HG03135 (cell line): ENCODE measurements around the gene SUGCT.

Experiments
- ATAC-seq: cut with Tn5 transposase; IDR thresholded peaks from one replicate; pipeline ENCODE4 v1.9.1; 2021; ENCODE audit warnings: mild to moderate bottlenecking, moderate library complexity; ENCODE audit not compliant: unreplicated experiment

The SUGCT gene

DNA sequence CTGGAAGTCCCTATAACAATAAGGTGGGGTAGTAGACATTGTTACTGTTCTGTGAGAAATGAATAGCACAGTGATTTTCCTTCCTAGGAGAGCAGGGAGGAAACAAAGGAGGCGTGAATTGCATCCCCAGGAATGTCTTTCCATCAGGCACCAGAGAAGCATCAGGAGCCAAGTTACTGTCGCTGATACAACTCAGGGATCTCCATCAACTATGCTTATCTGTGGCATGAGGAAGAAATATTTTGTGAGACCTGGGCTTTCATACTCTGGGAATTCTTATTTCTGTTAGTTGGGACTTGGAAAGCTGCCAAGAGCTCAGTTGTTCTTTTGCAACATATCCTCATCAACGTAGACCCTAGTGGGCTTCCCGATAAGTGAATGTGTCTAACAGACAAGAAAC lies 622.3 kb downstream of the SUGCT start:
- no peak for ATAC-seq

DNA sequence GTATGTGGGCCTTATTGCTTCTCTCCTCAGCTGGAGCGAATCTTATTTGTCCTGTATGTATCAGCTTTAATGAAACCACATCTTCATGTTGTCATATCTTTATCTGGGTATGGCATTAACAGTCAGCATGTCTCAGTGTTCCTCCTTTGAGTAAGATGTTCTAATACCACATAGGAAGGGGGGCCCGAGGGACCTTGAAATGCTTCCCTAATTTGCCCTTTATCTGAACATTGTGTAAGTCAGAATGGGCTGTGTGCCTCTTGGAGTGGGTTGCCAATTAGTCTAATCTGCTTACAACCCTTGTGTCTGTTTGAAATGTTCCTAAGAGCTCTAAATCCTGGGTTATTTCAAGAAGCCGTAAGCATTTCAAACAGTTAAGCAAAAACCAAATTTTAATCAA lies 623.8 kb downstream of the SUGCT start:
- no peak for ATAC-seq

GRCh38 chr7:40760293-40760964 lies 625.6 kb downstream of the SUGCT start:
- ATAC-seq: no peak

GRCh38 chr7:40760987-40761386 lies 626.2 kb downstream of the SUGCT start:
- ATAC-seq: no peak

DNA sequence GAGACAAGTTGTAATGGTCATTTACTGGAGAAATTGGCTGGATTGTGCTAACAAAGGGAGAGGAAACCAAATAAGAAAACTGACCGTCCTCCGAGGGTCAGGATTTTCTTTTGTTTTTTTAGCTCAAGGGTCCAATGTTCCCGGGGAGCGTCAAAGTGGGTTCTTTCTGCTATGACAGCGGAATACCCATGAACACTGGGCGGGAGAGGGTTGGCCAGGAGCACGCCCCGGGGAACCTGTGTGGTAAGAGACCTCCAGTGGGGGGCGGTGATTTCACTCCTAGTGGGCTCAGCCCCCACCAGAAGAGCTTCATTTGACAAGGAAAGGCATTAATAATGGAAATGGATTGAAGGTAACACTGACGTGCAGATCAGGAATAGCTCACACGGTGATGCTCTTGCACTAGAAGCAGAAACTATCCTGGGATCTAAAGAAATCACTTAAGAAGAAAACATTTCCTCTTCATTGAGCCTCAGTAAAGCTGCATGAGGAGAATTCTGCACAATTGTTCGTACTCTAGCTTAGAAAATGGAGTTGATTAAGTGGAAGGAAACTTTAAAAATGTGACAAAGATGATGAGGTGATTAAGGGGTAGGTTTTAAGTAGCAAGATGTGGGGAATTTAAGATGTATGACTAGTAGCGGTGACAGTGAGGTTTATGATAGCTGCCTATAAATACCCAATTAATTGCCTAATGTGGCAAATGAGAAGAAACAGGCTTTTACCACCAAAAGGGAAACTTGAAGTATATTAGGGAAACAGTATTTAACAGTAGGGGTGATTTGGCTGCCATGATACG lies 627.2 kb downstream of the SUGCT start:
- no peak for ATAC-seq

- no peak for ATAC-seq
Observed at GRCh38 chr7:40763319-40764287, 628.8 kb downstream of the SUGCT start.

DNA sequence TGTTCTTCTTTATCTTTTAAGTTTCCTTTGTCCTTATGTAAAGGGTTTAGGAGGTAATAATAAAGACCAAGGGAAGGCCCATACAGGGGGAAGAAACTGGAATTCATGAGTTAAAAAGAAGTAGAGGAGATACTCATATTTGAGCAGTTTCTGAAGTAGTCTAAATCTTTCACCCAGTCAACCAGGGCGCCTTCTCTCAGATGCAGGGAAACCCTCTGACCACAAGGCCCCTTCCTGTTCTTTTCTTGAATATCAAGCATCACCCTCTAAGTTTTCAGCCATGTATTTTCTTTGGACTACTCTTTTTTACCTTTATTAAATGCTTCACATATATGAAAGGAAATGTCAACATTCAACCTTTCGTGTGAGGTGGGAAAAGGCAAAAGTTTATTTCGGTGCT lies 630.8 kb downstream of the SUGCT start:
- ATAC-seq: no peak

GRCh38 chr7:40772096-40772495 lies 637.3 kb downstream of the SUGCT start:
- ATAC-seq: no peak

DNA sequence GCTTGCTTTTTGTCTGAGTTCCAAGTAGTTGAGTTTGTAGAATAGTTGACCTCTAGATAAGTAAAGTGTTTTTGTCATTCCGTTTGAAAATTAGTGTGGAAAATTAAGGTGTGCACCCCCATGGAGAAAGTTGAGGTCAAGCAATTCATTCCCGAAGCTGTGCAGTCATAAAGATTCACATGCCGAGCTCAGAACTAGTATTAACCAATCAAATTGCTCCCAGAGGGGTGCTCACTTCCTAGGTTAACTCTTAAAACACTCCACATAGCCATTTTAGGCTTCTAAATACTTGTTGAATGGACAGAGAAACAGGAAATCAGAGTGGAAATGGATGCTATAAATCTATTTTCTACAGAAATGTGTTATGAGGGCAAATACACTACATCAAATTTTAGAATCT lies 638.9 kb downstream of the SUGCT start:
- ATAC-seq: no peak

DNA sequence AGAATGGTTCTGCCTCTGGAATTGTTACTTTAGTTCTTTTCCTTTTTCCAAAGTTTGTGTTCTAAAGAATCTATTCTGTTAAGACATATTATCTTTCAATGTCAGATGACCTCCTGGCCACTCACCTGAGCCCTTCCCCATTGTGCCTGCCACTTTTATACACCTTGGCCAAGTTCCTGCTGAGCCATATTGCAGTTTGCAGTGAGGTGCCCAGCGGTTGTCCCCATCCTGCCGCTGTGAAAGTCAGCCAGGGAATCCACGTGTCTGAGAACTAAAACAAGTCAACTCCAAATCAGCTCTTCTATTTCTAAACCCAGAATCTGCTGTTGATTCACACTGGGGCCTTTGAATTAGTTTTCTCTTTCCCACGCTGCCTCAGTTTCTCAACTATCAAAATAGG lies 641.1 kb downstream of the SUGCT start:
- ATAC-seq: no peak

DNA sequence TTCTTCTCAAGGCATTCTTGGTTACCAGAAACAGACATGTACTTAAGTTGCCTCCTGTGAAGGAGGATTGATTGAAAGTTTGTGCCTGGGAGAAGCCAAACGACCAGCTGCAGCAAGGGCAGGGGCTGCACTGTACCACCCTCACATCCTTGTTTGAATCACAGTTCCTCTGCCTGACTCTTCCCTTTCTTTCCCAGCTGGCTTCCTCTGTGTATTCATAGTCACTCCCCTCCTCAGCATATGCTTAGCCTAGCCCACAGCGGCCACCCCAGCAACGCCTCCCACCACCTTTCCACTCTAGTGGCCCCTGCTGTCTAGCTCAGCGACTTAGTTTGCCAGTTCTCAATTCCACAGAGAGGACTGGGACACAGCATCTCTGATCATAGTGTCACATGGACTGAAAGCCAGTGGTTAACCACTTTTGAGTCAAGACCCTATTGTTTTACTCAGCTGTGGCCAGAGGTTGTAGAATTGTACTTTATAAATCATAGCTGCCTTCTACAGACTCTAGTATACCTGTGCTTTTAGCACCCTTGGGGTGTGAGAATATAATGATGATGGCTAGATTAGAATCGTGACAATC lies 643.0 kb downstream of the SUGCT start:
- ATAC-seq: no peak

DNA sequence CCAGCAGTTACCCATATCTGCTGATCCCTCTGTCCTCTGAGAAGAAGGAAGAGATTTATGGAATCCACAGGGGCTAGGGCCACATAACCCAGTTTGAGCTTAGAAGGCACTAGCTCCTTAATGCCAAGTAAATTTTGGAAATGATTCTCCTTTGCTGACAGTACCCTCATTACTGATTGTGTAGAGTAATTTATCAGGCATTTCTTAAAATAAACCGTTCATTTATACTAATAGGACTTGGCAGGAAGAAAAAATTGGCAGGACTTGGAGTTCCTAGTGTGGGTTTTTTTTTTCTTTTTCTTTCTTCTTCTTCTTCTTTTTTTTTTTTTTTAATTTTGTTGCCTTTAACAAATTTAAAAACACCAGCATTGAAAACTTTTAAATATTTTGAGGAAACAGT lies 645.7 kb downstream of the SUGCT start:
- no peak for ATAC-seq

- ATAC-seq: no peak
Observed at GRCh38 chr7:40782836-40783235, 648.0 kb downstream of the SUGCT start.

GRCh38 chr7:40784176-40784575 lies 649.4 kb downstream of the SUGCT start:
- ATAC-seq: no peak

GRCh38 chr7:40786909-40787308 lies 652.1 kb downstream of the SUGCT start:
- no peak for ATAC-seq

GRCh38 chr7:40793132-40793531 lies 658.3 kb downstream of the SUGCT start:
- no peak for ATAC-seq

DNA sequence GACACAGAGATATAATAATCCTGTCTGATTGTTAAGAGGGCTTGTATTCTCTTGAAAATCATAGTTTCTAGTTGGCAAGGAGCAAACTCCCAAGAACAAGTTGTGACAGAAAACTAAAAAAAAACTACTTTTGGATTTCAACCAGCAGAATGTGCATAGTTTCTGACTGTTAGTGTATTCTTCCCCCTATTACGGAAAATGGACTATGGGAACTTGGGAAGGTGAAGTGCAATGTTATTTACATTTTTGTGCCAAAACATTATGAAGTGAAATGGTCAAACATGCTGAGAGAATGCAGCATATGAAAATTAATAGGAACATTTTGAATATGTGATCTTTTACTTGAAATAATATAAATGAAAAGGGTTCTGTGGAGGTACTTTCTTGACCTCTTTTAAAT lies 660.8 kb downstream of the SUGCT start:
- no peak for ATAC-seq

GRCh38 chr7:40796723-40797122 lies 661.9 kb downstream of the SUGCT start:
- ATAC-seq: no peak

DNA sequence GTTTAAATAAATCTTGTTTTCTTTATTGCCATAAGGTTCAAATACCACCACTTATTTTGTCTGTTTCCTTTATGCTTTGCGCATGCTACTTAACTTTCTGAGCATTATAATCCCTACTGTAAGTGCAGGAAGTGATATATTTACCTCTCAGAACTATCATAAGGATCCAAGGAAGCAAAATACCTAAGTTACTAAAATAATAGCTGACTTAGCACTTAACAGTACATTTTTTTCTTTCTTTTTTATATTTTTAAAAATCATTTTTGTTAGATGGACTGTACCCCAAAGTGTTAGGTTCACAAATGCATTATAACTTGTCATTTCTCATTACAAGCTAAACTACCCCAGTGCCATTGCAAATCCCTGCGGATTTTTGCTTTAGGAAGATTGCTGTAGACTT lies 663.8 kb downstream of the SUGCT start:
- no peak for ATAC-seq

DNA sequence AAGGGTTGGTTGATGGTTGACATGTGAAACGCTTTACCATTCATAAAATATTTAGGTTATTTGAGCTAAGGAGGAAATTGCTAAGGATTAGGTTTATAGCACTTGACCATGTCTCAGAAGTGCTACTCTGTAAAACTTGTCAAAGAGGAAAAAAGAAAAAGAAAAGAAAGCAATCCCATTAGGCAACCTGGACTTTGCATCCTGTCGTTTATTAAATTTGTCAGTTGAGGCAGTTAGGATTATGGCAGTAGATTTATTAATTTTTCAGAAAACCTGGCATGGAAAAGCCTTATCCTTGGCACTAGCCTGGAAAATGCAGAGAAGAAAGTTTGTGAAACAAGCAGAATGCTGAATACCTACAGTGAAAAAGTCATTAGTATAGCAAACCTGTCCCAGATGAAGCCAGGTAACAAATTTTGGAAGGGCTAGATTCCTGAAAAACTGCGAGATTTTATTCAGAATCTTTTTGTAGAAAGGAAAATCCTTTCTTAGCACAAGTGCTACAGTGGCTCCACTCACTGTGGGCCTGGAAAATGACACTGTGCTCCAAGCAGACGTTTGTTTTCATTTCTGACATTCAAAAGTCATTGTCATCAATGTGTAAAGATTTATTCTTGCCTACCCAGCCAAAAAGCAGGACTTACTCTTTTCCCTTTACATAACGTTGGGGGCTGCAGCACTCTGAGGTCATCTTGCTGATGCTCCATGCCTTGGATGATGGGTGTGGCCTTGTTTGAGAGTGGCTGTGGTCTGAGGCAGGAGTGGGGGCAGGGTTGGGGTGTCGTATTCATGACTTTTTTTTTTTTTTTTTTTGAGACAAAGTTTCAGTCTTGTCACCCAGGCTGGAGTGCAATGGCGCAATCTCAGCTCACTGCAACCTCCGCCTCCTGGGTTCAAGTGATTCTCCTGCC lies 664.9 kb downstream of the SUGCT start:
- no peak for ATAC-seq
